ENCODE measurements around the gene RPL23.
"Not testable (repeated sequence)": the region's sequence is repeated elsewhere in the genome, so short reads cannot be mapped to it uniquely, and the experiment has no call there.

Gene RPL23

GRCh38 chr17:38867179-38867967, 13.9 kb upstream of the RPL23 start:
- peak; percentile 58 for DNase-seq

- no peak for DNase-seq
Measured at GRCh38 chr17:38864636-38865398, 11.3 kb upstream of the RPL23 start.

- no peak for DNase-seq
Measured at GRCh38 chr17:38861399-38861843, 7.9 kb upstream of the RPL23 start.

- no peak for DNase-seq
Measured at GRCh38 chr17:38857271-38857670, 3.8 kb upstream of the RPL23 start.

GRCh38 chr17:38855101-38855714, 1.7 kb upstream of the RPL23 start:
- DNase-seq = not testable (repeated sequence)

- DNase-seq = no peak
Measured at GRCh38 chr17:38852771-38853291, 690 bp downstream of the RPL23 start.

- DNase-seq = no peak
Measured at GRCh38 chr17:38851434-38851833, 2.1 kb downstream of the RPL23 start.

GRCh38 chr17:38850374-38850773, 3.1 kb downstream of the RPL23 start:
- no peak for DNase-seq

- DNase-seq = no peak
Measured at GRCh38 chr17:38848939-38849605, 4.4 kb downstream of the RPL23 start.

- DNase-seq = no peak
Measured at GRCh38 chr17:38848557-38848891, 5.0 kb downstream of the RPL23 start.

GRCh38 chr17:38844261-38844757, 9.2 kb downstream of the RPL23 start:
- no peak for DNase-seq

GRCh38 chr17:38825762-38826247, 27.7 kb downstream of the RPL23 start:
- DNase-seq = no peak

GRCh38 chr17:38824899-38825761, 28.4 kb downstream of the RPL23 start, which contains the start of gene CWC25:
Gene CWC25 (minus strand): TSS chr17:38825321. CDS start chr17:38825183, 138 bp downstream.
- DNase-seq = peak; percentile 87

- DNase-seq = no peak
Measured at GRCh38 chr17:38815576-38816193, 37.8 kb downstream of the RPL23 start.

GRCh38 chr17:38809828-38810227, 43.7 kb downstream of the RPL23 start:
- DNase-seq = no peak

- DNase-seq = no peak
Measured at GRCh38 chr17:38800237-38800760, 53.2 kb downstream of the RPL23 start.

GRCh38 chr17:38799501-38800236, 53.9 kb downstream of the RPL23 start, which contains the start of gene PIP4K2B:
Gene PIP4K2B (minus strand): TSS chr17:38799556. CDS start chr17:38799424, 132 bp downstream.
- DNase-seq = peak; percentile 93

GRCh38 chr17:38798614-38799500, 54.7 kb downstream of the RPL23 start:
- DNase-seq = peak; percentile 30

Data from GF-D8 (cell line).